ENCODE results near the gene CORT. TPM values are rescaled to one million over a fixed set of nuclear protein-coding genes. Genes with fewer than 3 reads are reported as not detected.
"Not testable (repeated sequence)": the region's sequence is repeated elsewhere in the genome, so short reads cannot be mapped to it uniquely, and the experiment has no call there.

CORT gene
- total and polyA plus RNA-seq, 12 donors: 0.13 to 0.66 (median 0.36) TPM; not detected in 7

DNA sequence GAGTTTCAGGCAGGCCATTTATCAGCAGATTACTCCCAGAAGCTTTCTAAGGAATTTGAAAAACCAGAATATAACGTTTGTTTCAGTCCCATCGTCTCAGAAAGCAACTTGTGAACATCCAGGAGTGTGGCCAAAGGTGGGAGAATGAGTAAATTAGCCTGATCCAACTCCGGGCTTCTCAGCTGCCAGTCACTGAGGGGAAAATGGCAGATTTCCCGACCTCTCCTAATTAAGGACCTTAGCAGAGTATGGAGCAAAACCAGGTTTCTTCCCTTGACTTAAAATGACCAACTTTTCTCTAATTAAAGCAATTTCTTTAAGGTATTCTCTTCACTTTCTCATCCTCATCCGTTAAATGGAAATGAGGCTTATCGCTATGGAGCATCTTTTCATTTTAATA lies 1.0 kb downstream of the CORT start:
- Histone ChIP-seq H3K36me3 (peaks cover 0 to 5% (median 0%) of the 10 kb centered on the region in 9 donors), H3K4me1 (peaks cover 0 to 12% (median 0%) of the 10 kb centered on the region in 9 donors), H3K4me3 (no peak overlapping the region), H3K9me3 (peaks cover 0 to 6% (median 0%) of the 10 kb centered on the region in 11 donors), H3K27ac (peak overlapping the region in 1 of 10 donors; percentile 10), H3K27me3 (no peaks in the 10 kb centered on the region)
- no peak for TF ChIP-seq CTCF (IDR thresholded peaks at IDR 0.05)
- DNase-seq (no peak), ATAC-seq (no peak)
- intact Hi-C loops (cut with DNase I): no loop called here
- 42 to 44% methylated on average over 6 of the region's 6 CpGs for WGBS, 2 donors

- DNase-seq (no peak), ATAC-seq (peak in 4 of 8 donors; percentile 41 to 59 (median 50))
- 15 to 22% methylated on average over 10 of the region's 10 CpGs for WGBS, 2 donors
- Histone ChIP-seq H3K4me3 (no peak overlapping the region), H3K27me3 (no peaks in the 10 kb centered on the region), H3K27ac (peak overlapping the region in 1 of 10 donors; percentile 10), H3K9me3 (peaks cover 0 to 6% (median 0%) of the 10 kb centered on the region in 11 donors), H3K4me1 (peaks cover 0 to 12% (median 0%) of the 10 kb centered on the region in 9 donors), H3K36me3 (peaks cover 0 to 5% (median 0%) of the 10 kb centered on the region in 9 donors)
- TF ChIP-seq CTCF (IDR thresholded peaks at IDR 0.05): no peak
- intact Hi-C loops (cut with DNase I): no loop called here
Observed at GRCh38 chr1:10451287-10451686, 1.5 kb downstream of the CORT start.

- DNase-seq (no peak), ATAC-seq (no peak)
- H3K27ac ChIP-seq: no peak overlapping the region
- H3K27me3 ChIP-seq: no peaks in the 10 kb centered on the region
- H3K4me1 ChIP-seq: peaks cover 0 to 31% (median 4%) of the 10 kb centered on the region in 9 donors
- H3K9me3 ChIP-seq: peaks cover 0 to 6% (median 0%) of the 10 kb centered on the region in 11 donors
- intact Hi-C loops (cut with DNase I): no loop called here
- no peak overlapping the region for H3K4me3 ChIP-seq
- WGBS, 2 donors: 87 to 88% methylated on average over 5 of the region's 5 CpGs
- peaks cover 0 to 30% (median 0%) of the 10 kb centered on the region in 9 donors for H3K36me3 ChIP-seq
- no peak for TF ChIP-seq CTCF (IDR thresholded peaks at IDR 0.05)
Observed at GRCh38 chr1:10456048-10456447, 6.2 kb downstream of the CORT start.

- ATAC-seq: peak in 4 of 8 donors; percentile 41 to 67 (median 46)
- Histone ChIP-seq H3K36me3 (peaks cover 0 to 36% (median 4%) of the 10 kb centered on the region in 9 donors), H3K9me3 (peaks cover 0 to 6% (median 0%) of the 10 kb centered on the region in 11 donors), H3K4me1 (peaks cover 0 to 27% (median 4%) of the 10 kb centered on the region in 9 donors), H3K4me3 (no peak overlapping the region), H3K27ac (no peak overlapping the region), H3K27me3 (no peaks in the 10 kb centered on the region)
- TF ChIP-seq CTCF (IDR thresholded peaks at IDR 0.05): no peak
- intact Hi-C loops (cut with DNase I): no loop called here
- WGBS, 2 donors: 49 to 63% methylated on average over 7 of the region's 7 CpGs
- DNase-seq: no peak
Observed at GRCh38 chr1:10456661-10457060, 6.8 kb downstream of the CORT start.

- Histone ChIP-seq H3K4me1 (peaks cover 0 to 23% (median 4%) of the 10 kb centered on the region in 9 donors), H3K4me3 (peak overlapping the region in 1 of 10 donors; percentile 2), H3K27ac (peak overlapping the region in 5 of 10 donors; percentile 3 to 54 (median 47)), H3K36me3 (peaks cover 0 to 44% (median 12%) of the 10 kb centered on the region in 9 donors)
- ATAC-seq; H3K27me3 ChIP-seq; H3K9me3 ChIP-seq; intact Hi-C loops (cut with DNase I); DNase-seq: not testable (repeated sequence)
- 66 to 72% methylated on average over 7 of the region's 7 CpGs for WGBS, 2 donors
Observed at GRCh38 chr1:10457462-10457861, 7.6 kb downstream of the CORT start.
